Common myeloid progenitor, CD34-positive (primary cell): ENCODE data around the gene KIF7. TPM values are rescaled to one million over a fixed set of nuclear protein-coding genes. Genes with fewer than 3 reads are reported as not detected.
A peak's percentile ranks its signal among the peaks of the same experiment; 100 is the strongest.

ENCODE experiments used
- CTCF ChIA-PET: fragments of 350-600 bp; sonication (Branson Sonifier 250); formaldehyde crosslinking; loops from one replicate; lab custom pipeline; 2021; ENCODE audit warnings: antibody characterized with exemption; lab: Charles Lee
- POLR2A ChIA-PET: fragments of 350-600 bp; sonication (Branson Sonifier 250); formaldehyde crosslinking; loops from one replicate; lab custom pipeline; 2021; ENCODE audit warnings: antibody characterized with exemption; lab: Charles Lee
- DNase-seq, 3 donors: peaks; one replicate each; pipeline versions ENCODE4 v3.0.0 to v3.0.0-alpha.2; 2013
- H3K27ac ChIP-seq, 2 experiments: 1 replicate in 1 of 2; 2 replicates in 1 of 2; pipeline ENCODE4 v1.7.0; 2013; ENCODE audit warnings: inconsistent platforms in 2 of 2, low read length in 2 of 2, mild to moderate bottlenecking in 2 of 2, low read depth in 1 of 2, moderate library complexity in 1 of 2; ENCODE audit not compliant: severe bottlenecking in 2 of 2, insufficient read depth in 1 of 2, poor library complexity in 1 of 2
- H3K27me3 ChIP-seq, 5 experiments: replicated peaks in 2 of 5; 1 replicate in 3 of 5; 2 replicates in 2 of 5; pipeline versions ENCODE4 v1.6.1 to v1.7.0; 2013; ENCODE audit warnings: low read length in 4 of 5, mild to moderate bottlenecking in 2 of 5, moderate library complexity in 2 of 5, inconsistent platforms in 1 of 5; ENCODE audit not compliant: insufficient read depth in 5 of 5, control insufficient read depth in 4 of 5
- H3K36me3 ChIP-seq, 4 experiments: 1 replicate in 2 of 4; 2 replicates in 2 of 4; pipeline versions ENCODE4 v1.6.1 to v1.7.0; 2013; ENCODE audit warnings: low read length in 3 of 4, control low read depth in 1 of 4, mild to moderate bottlenecking in 1 of 4; ENCODE audit not compliant: control insufficient read depth in 4 of 4, insufficient read depth in 4 of 4
- H3K4me1 ChIP-seq, 4 experiments: 1 replicate in 3 of 4; 2 replicates in 1 of 4; pipeline versions ENCODE4 v1.6.1 to v1.7.1; 2013; ENCODE audit warnings: low read length in 3 of 4, mild to moderate bottlenecking in 3 of 4, control low read depth in 1 of 4, inconsistent platforms in 1 of 4, moderate library complexity in 1 of 4; ENCODE audit not compliant: control insufficient read depth in 4 of 4, insufficient read depth in 4 of 4; ENCODE audit errors: control extremely low read depth in 1 of 4
- H3K4me3 ChIP-seq, 7 experiments: 1 replicate in 4 of 7; 2 replicates in 3 of 7; pipeline versions ENCODE4 v1.5.1 to v1.7.0; 2013; ENCODE audit warnings: mild to moderate bottlenecking in 7 of 7, low read length in 6 of 7, moderate library complexity in 6 of 7, inconsistent platforms in 2 of 7, low read depth in 2 of 7, control low read depth in 1 of 7; ENCODE audit not compliant: insufficient read depth in 4 of 7, control insufficient read depth in 1 of 7; ENCODE audit errors: extremely low read depth in 1 of 7
- H3K9me3 ChIP-seq, 5 experiments: 1 replicate in 4 of 5; 2 replicates in 1 of 5; pipeline versions ENCODE4 v1.6.1 to v1.7.1; 2013; ENCODE audit warnings: low read length in 4 of 5, mild to moderate bottlenecking in 2 of 5, inconsistent platforms in 1 of 5, low read depth in 1 of 5, moderate library complexity in 1 of 5; ENCODE audit not compliant: control insufficient read depth in 4 of 5, insufficient read depth in 2 of 5; ENCODE audit errors: control extremely low read depth in 1 of 5
- WGBS: methylation state at CpG from one replicate; pipeline ENCODE4 v1.1.5; 2013; ENCODE audit not compliant: insufficient coverage; 5-methylcytosine and 5-hydroxymethylcytosine counted together
- polyA plus RNA-seq: library from polyadenylated mRNA; unstranded; fragments of 120-200 nt; gene quantifications from one replicate; pipeline ENCODE4 v1.2.1, GENCODE V29; 2013

The KIF7 gene
- 6.6 TPM for polyA plus RNA-seq

- no peaks in the 10 kb centered on the region for H3K9me3 ChIP-seq
- peak within 1 kb of the TSS; percentile 63 to 91 (median 81) for H3K4me3 ChIP-seq
- WGBS, result under 1% methylated on average over 71 of the region's 87 CpGs
- H3K27me3 ChIP-seq, result peaks cover 0 to 4% (median 0%) of the 10 kb centered on the region in 5 experiments
- peak within 1 kb of the TSS in 1 of 2 experiments; percentile 25 for H3K27ac ChIP-seq
- H3K36me3 ChIP-seq, result peaks cover 0 to 8% (median 3%) of the 10 kb centered on the region in 4 experiments
- DNase-seq, result peak; percentile 65 to 87 (median 78)
- H3K4me1 ChIP-seq, result peaks cover 4 to 22% (median 17%) of the 10 kb centered on the region in 4 experiments
- CTCF ChIA-PET, result interaction anchor here (1.1 kb wide), 1 partner anchor 9 kb away, joined by 3 read pairs; no protein-coding TSS in a partner anchor
- POLR2A ChIA-PET, result interaction anchor here (0.6 to 0.8 kb wide), 3 partner anchors 10 to 746 kb away, joined by 3 read pairs; no protein-coding TSS in a partner anchor
These were observed at the start of gene KIF7 for GRCh38 chr15:89654847-89655805. KIF7 (minus strand) TSS chr15:89655467; CDS start chr15:89652930, 2,537 bp downstream.

GRCh38 chr15:89704411-89704810, 49.1 kb upstream of the KIF7 start:
- H3K27ac ChIP-seq, result no peak overlapping the region
- DNase-seq, result no peak
- no peak overlapping the region for H3K4me3 ChIP-seq
- H3K36me3 ChIP-seq, result no peaks in the 10 kb centered on the region
- H3K27me3 ChIP-seq, result peaks cover 0 to 3% (median 0%) of the 10 kb centered on the region in 5 experiments
- ChIA-PET CTCF (interaction anchor here (0.9 to 2.0 kb wide), 4 partner anchors 13 to 159 kb away, joined by 3 to 4 read pairs (median 3); no protein-coding TSS in a partner anchor), POLR2A (no interaction called here)
- no peaks in the 10 kb centered on the region for H3K4me1 ChIP-seq
- no peaks in the 10 kb centered on the region for H3K9me3 ChIP-seq

GRCh38 chr15:89695198-89695597, 39.9 kb upstream of the KIF7 start:
- Histone ChIP-seq H3K27me3 (no peaks in the 10 kb centered on the region), H3K4me3 (no peak overlapping the region), H3K27ac (no peak overlapping the region), H3K4me1 (peaks cover 0 to 9% (median 4%) of the 10 kb centered on the region in 4 experiments), H3K36me3 (no peaks in the 10 kb centered on the region), H3K9me3 (no peaks in the 10 kb centered on the region)
- no CpG with 5 or more reads among the region's 1 CpG for WGBS
- ChIA-PET POLR2A (no interaction called here), CTCF (no interaction called here)
- DNase-seq, result no peak

- POLR2A ChIA-PET, result no interaction called here
- no CpG with 5 or more reads among the region's 1 CpG for WGBS
- CTCF ChIA-PET, result no interaction called here
These were observed 38.4 kb upstream of the KIF7 start for GRCh38 chr15:89693696-89694095.

GRCh38 chr15:89693091-89693490, 37.8 kb upstream of the KIF7 start:
- no peak for DNase-seq
- H3K36me3 ChIP-seq, result no peaks in the 10 kb centered on the region
- WGBS, result 0% methylated on average over 1 of the region's 2 CpGs
- ChIA-PET POLR2A (no interaction called here), CTCF (no interaction called here)
- H3K27ac ChIP-seq, result no peak overlapping the region
- H3K4me3 ChIP-seq, result no peak overlapping the region
- H3K9me3 ChIP-seq, result no peaks in the 10 kb centered on the region
- H3K4me1 ChIP-seq, result peaks cover 0 to 17% (median 7%) of the 10 kb centered on the region in 4 experiments
- H3K27me3 ChIP-seq, result no peaks in the 10 kb centered on the region

More at GRCh38 chr15:89693696-89694095, 38.4 kb upstream of the KIF7 start:
- H3K4me3 ChIP-seq, result no peak overlapping the region
- no peaks in the 10 kb centered on the region for H3K9me3 ChIP-seq
- no peak for DNase-seq
- no peaks in the 10 kb centered on the region for H3K36me3 ChIP-seq
- no peak overlapping the region for H3K27ac ChIP-seq
- peaks cover 0 to 17% (median 7%) of the 10 kb centered on the region in 4 experiments for H3K4me1 ChIP-seq
- H3K27me3 ChIP-seq, result no peaks in the 10 kb centered on the region

- H3K9me3 ChIP-seq, result no peaks in the 10 kb centered on the region
- DNase-seq, result peak; percentile 60 to 64 (median 63)
- WGBS, result 2% methylated on average over 41 of the region's 60 CpGs
- peaks cover 0 to 17% (median 7%) of the 10 kb centered on the region in 4 experiments for H3K4me1 ChIP-seq
- H3K4me3 ChIP-seq, result peak within 1 kb of the TSS; percentile 75 to 99 (median 87)
- H3K27me3 ChIP-seq, result no peaks in the 10 kb centered on the region
- peak within 1 kb of the TSS in 1 of 2 experiments; percentile 55 for H3K27ac ChIP-seq
- no peaks in the 10 kb centered on the region for H3K36me3 ChIP-seq
- ChIA-PET POLR2A (interaction anchor here (0.6 kb wide), 1 partner anchor 734 kb away, joined by 4 read pairs; no protein-coding TSS in a partner anchor), CTCF (interaction anchor here (1.7 kb wide), 1 partner anchor 14 kb away, joined by 4 read pairs; no protein-coding TSS in a partner anchor)
These were observed 35.3 kb upstream of the KIF7 start, which contains the start of the genes PEX11A and WDR93 for GRCh38 chr15:89690276-89691218. PEX11A (minus strand) TSS chr15:89690754; CDS start chr15:89690632, 122 bp downstream. WDR93 (plus strand) TSS chr15:89690811; CDS start chr15:89701747, 10,936 bp downstream.
